KMS-11 (cell line): ENCODE results near the gene VWA5B2.

ENCODE experiments used
- H2AFZ ChIP-seq: fragments of 200-600 bp; sonication (generic); 2 replicates; pipeline ENCODE4 v1.6.1; 2016; ENCODE audit warnings: antibody characterized with exemption, mixed run types, low read depth
- H3K27ac ChIP-seq: fragments of 200-600 bp; sonication (generic); 2 replicates; pipeline ENCODE4 v1.6.1; 2016; ENCODE audit warnings: mild to moderate bottlenecking, mixed run types
- H3K27me3 ChIP-seq: fragments of 200-600 bp; sonication (generic); 2 replicates; pipeline ENCODE4 v1.6.1; 2017; ENCODE audit warnings: mild to moderate bottlenecking, low read depth, mixed run types, moderate library complexity; ENCODE audit not compliant: insufficient read depth
- H3K36me3 ChIP-seq: fragments of 200-600 bp; sonication (generic); 2 replicates; pipeline ENCODE4 v1.6.1; 2017; ENCODE audit warnings: mild to moderate bottlenecking, mixed run types; ENCODE audit not compliant: insufficient read depth
- H3K4me1 ChIP-seq: fragments of 200-600 bp; sonication (generic); 2 replicates; pipeline ENCODE4 v1.6.1; 2016; ENCODE audit warnings: mild to moderate bottlenecking, low read depth, mixed run types; ENCODE audit not compliant: poor library complexity, severe bottlenecking
- H3K4me2 ChIP-seq: fragments of 200-600 bp; sonication (generic); 2 replicates; pipeline ENCODE4 v1.7.0; 2016; ENCODE audit warnings: mild to moderate bottlenecking, mixed run types
- H3K4me3 ChIP-seq: fragments of 200-600 bp; sonication (generic); IDR thresholded peaks from 2 replicates; pipeline ENCODE4 v1.6.1; 2017; ENCODE audit warnings: low read depth, low read length, mixed read lengths; ENCODE audit not compliant: insufficient read depth
- H3K79me2 ChIP-seq: fragments of 200-600 bp; sonication (generic); 2 replicates; pipeline ENCODE4 v1.6.1; 2016; ENCODE audit warnings: low read depth, mixed run types; ENCODE audit not compliant: insufficient read depth
- H3K9ac ChIP-seq: fragments of 200-600 bp; sonication (generic); 2 replicates; pipeline ENCODE4 v1.6.1; 2016; ENCODE audit warnings: mild to moderate bottlenecking, mixed run types
- H4K20me1 ChIP-seq: fragments of 200-600 bp; sonication (generic); 2 replicates; pipeline ENCODE4 v1.6.1; 2016; ENCODE audit warnings: mild to moderate bottlenecking, mixed run types; ENCODE audit not compliant: insufficient read depth
- CTCF ChIP-seq: fragments of 200-600 bp; sonication (generic); conservative IDR thresholded peaks from 2 replicates; pipeline ENCODE4 v1.6.1; 2017; ENCODE audit warnings: low read depth, mild to moderate bottlenecking, antibody characterized with exemption, low read length, moderate library complexity, mixed read lengths

The VWA5B2 gene

GRCh38 chr3:184275961-184276910 lies 46.9 kb downstream of the VWA5B2 start, which contains the start of gene ECE2:
ECE2 (plus strand) TSS chr3:184276022; CDS start chr3:184276154, 132 bp downstream.
- Histone ChIP-seq H3K9ac (no peak within 1 kb of the TSS), H3K36me3 (no peaks in the 10 kb centered on the region), H3K4me3 (no peak within 1 kb of the TSS), H3K79me2 (no peaks in the 10 kb centered on the region), H3K27ac (no peak within 1 kb of the TSS), H3K27me3 (peaks cover 3% of the 10 kb centered on the region; the same call in 1 of the 2 replicates), H2AFZ (no peak within 1 kb of the TSS), H3K4me2 (no peak within 1 kb of the TSS), H3K4me1 (no peaks in the 10 kb centered on the region), H4K20me1 (no peaks in the 10 kb centered on the region)
- no peak for TF ChIP-seq CTCF

GRCh38 chr3:184277366-184277765 lies 48.0 kb downstream of the VWA5B2 start:
- Histone ChIP-seq H3K27me3 (peaks cover 3% of the 10 kb centered on the region; the same call in 1 of the 2 replicates), H3K4me1 (no peaks in the 10 kb centered on the region), H3K9ac (no peak overlapping the region), H4K20me1 (no peaks in the 10 kb centered on the region), H2AFZ (no peak overlapping the region), H3K27ac (no peak overlapping the region), H3K36me3 (no peaks in the 10 kb centered on the region), H3K79me2 (no peaks in the 10 kb centered on the region), H3K4me3 (no peak overlapping the region), H3K4me2 (no peak overlapping the region)
- TF ChIP-seq CTCF = no peak

- H3K4me1 ChIP-seq = no peaks in the 10 kb centered on the region
- H2AFZ ChIP-seq = no peak overlapping the region
- H3K4me3 ChIP-seq = no peak overlapping the region
- no peak for TF ChIP-seq CTCF
- H3K27ac ChIP-seq = no peak overlapping the region
- H3K27me3 ChIP-seq = no peaks in the 10 kb centered on the region; the same call in 1 of the 2 replicates
- no peaks in the 10 kb centered on the region for H3K36me3 ChIP-seq
- no peaks in the 10 kb centered on the region for H3K79me2 ChIP-seq
- H3K4me2 ChIP-seq = no peak overlapping the region
- no peak overlapping the region for H3K9ac ChIP-seq
- H4K20me1 ChIP-seq = no peaks in the 10 kb centered on the region
These were observed 53.6 kb downstream of the VWA5B2 start for GRCh38 chr3:184282941-184283340.

- H3K36me3 ChIP-seq = no peaks in the 10 kb centered on the region
- H2AFZ ChIP-seq = no peak overlapping the region
- H3K27ac ChIP-seq = no peak overlapping the region
- no peak for TF ChIP-seq CTCF
- no peaks in the 10 kb centered on the region; the same call in 1 of the 2 replicates for H3K27me3 ChIP-seq
- no peak overlapping the region for H3K4me3 ChIP-seq
- H3K9ac ChIP-seq = no peak overlapping the region
- H3K4me2 ChIP-seq = no peak overlapping the region
- H3K4me1 ChIP-seq = no peaks in the 10 kb centered on the region
- H4K20me1 ChIP-seq = no peaks in the 10 kb centered on the region
- no peaks in the 10 kb centered on the region for H3K79me2 ChIP-seq
These were observed 54.3 kb downstream of the VWA5B2 start for GRCh38 chr3:184283681-184284080.
